Peyer's patch (tissue), 4 donors: ENCODE measurements around the gene THEMIS2.

Source experiments
- POLR2A ChIP-seq, 2 donors: fragments of 450-650 bp; IDR thresholded peaks; one replicate each; pipeline ENCODE4 v1.5.1; 2017; ENCODE audit warnings: antibody characterized with exemption in 2 of 2, mild to moderate bottlenecking in 2 of 2, moderate library complexity in 2 of 2
- TF ChIP-seq, protein P1 (sequence below), 6 experiments: fragments of 450-650 bp in 4 of 6; fragments of 200-600 bp in 2 of 6; sonication (generic) in 1 of 6; IDR thresholded peaks; one replicate each; pipeline ENCODE4 v1.5.1; 2017 to 2019; ENCODE audit warnings: antibody characterized with exemption in 6 of 6, mild to moderate bottlenecking in 3 of 6, moderate library complexity in 1 of 6

- TF ChIP-seq, protein P1, sequence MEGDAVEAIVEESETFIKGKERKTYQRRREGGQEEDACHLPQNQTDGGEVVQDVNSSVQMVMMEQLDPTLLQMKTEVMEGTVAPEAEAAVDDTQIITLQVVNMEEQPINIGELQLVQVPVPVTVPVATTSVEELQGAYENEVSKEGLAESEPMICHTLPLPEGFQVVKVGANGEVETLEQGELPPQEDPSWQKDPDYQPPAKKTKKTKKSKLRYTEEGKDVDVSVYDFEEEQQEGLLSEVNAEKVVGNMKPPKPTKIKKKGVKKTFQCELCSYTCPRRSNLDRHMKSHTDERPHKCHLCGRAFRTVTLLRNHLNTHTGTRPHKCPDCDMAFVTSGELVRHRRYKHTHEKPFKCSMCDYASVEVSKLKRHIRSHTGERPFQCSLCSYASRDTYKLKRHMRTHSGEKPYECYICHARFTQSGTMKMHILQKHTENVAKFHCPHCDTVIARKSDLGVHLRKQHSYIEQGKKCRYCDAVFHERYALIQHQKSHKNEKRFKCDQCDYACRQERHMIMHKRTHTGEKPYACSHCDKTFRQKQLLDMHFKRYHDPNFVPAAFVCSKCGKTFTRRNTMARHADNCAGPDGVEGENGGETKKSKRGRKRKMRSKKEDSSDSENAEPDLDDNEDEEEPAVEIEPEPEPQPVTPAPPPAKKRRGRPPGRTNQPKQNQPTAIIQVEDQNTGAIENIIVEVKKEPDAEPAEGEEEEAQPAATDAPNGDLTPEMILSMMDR (IDR thresholded peaks at IDR 0.05) = no peak
- TF ChIP-seq POLR2A (IDR thresholded peaks at IDR 0.05) = no peak
Measured at GRCh38 chr1:27856561-27857343, 15.6 kb upstream of the THEMIS2 start.
